Left lung (tissue), 10 donors: ENCODE measurements around the gene BFSP1. TPM values are rescaled to one million over a fixed set of nuclear protein-coding genes. Genes with fewer than 3 reads are reported as not detected.

Experiments
- ATAC-seq: fragments of 200-7000 bp; cut with Tn5 transposase; one replicate; pipeline ENCODE4 v1.9.1; 2020; ENCODE audit warnings: moderate library complexity
- DNase-seq, 4 donors: peaks; one replicate each; pipeline ENCODE4 v3.0.0-alpha.2; 2013 to 2020
- H3K27ac ChIP-seq, 2 donors: fragments of 200-600 bp; sonication (generic) in 1 of 2; one replicate each; pipeline versions ENCODE4 v1.5.0 to v1.8.0; 2020 to 2021
- H3K27me3 ChIP-seq, 2 donors: fragments of 200-600 bp; sonication (generic) in 1 of 2; one replicate each; pipeline versions ENCODE4 v1.5.0 to v1.8.0; 2020 to 2021
- H3K36me3 ChIP-seq, 2 donors: fragments of 200-600 bp; sonication (generic) in 1 of 2; one replicate each; pipeline versions ENCODE4 v1.5.0 to v1.8.0; 2020 to 2021
- H3K4me1 ChIP-seq, 2 donors: fragments of 200-600 bp; one replicate each; pipeline ENCODE4 v1.8.0; 2021
- H3K4me3 ChIP-seq, 2 donors: fragments of 200-600 bp; sonication (generic) in 1 of 2; one replicate each; pipeline versions ENCODE4 v1.5.0 to v1.8.0; 2020 to 2021; ENCODE audit warnings: mild to moderate bottlenecking in 1 of 2
- H3K9me3 ChIP-seq, 2 donors: fragments of 200-600 bp; sonication (generic) in 1 of 2; one replicate each; pipeline versions ENCODE4 v1.5.0 to v1.8.0; 2020 to 2021
- CTCF ChIP-seq, 2 donors: fragments of 200-600 bp; sonication (generic) in 1 of 2; IDR thresholded peaks; one replicate each; pipeline versions ENCODE4 v1.5.0 to v1.8.0; 2021; ENCODE audit warnings: antibody characterized with exemption in 2 of 2
- intact Hi-C, 2 donors: fragments of 100-400 bp; cut with DNase I; formaldehyde crosslinking; loops; one replicate each; pipeline versions ENCODE4 v1.11.2 to v1.14.2; 2022
- polyA plus RNA-seq, 6 donors: library from polyadenylated mRNA; unstranded; fragments of 120-200 nt; gene quantifications; one replicate each; pipeline ENCODE4 v1.2.1, GENCODE V29; 2013; ENCODE audit not compliant: insufficient read length in 6 of 6
- total RNA-seq, 2 donors: library from RNA; stranded (reverse); fragmentation: NEBNext Ultra II Directional; extraction: Animal tissue kit (Norgen Biotek cat#: 25700); gene quantifications; one replicate each; pipeline ENCODE4 v1.2.1, GENCODE V29; 2021
- donor health status: DM: no; HTN: yes; CAD: no.
- donor health status: DM: no; HTN: no; CAD: no.

Gene BFSP1
- total and polyA plus RNA-seq, 8 donors = 1.9 to 4.2 (median 3.9) TPM

- intact Hi-C loops = no loop called here
- no peak for TF ChIP-seq CTCF (IDR thresholded peaks at IDR 0.05)
- ATAC-seq = no peak
Measured at GRCh38 chr20:17525132-17525531, 6.0 kb downstream of the BFSP1 start.

DNA sequence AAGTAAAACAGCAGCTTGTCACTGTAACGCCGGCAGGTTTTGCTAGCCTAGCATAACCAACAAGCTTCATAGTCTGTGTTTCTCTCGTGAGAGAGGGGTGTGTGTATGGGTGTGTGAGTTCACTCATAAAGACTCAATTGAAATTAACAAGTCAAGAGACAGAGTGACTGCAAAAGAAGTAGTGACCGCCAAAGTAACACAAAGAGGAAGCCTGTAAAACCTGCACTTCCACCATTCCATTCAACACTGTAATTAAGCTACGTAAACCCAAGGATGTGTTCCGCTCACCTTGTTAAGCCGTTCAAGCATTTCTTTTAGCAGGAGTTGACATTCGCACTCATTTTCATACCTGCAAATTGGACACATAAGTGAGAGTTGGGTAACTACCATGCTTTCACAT, 6.6 kb downstream of the BFSP1 start:
- intact Hi-C loops = no loop called here
- Histone ChIP-seq H3K9me3 (no peaks in the 10 kb centered on the region), H3K27ac (no peak overlapping the region), H3K27me3 (no peaks in the 10 kb centered on the region), H3K36me3 (no peaks in the 10 kb centered on the region), H3K4me3 (no peak overlapping the region), H3K4me1 (no peaks in the 10 kb centered on the region)
- DNase-seq = peak in 1 of 4 donors; percentile 42
- ATAC-seq = no peak
- TF ChIP-seq CTCF (IDR thresholded peaks at IDR 0.05) = no peak

More at GRCh38 chr20:17525132-17525531, 6.0 kb downstream of the BFSP1 start:
- H3K27me3 ChIP-seq = peaks cover 0 to 5% of the 10 kb centered on the region in 2 donors
- no peak overlapping the region for H3K4me3 ChIP-seq
- no peak for DNase-seq
- no peak overlapping the region for H3K27ac ChIP-seq
- H3K9me3 ChIP-seq = no peaks in the 10 kb centered on the region
- H3K4me1 ChIP-seq = no peaks in the 10 kb centered on the region
- H3K36me3 ChIP-seq = no peaks in the 10 kb centered on the region

- intact Hi-C loops = no loop called here
- ATAC-seq (no peak), DNase-seq (no peak)
- Histone ChIP-seq H3K27me3 (no peaks in the 10 kb centered on the region), H3K9me3 (no peaks in the 10 kb centered on the region), H3K4me3 (no peak overlapping the region), H3K27ac (no peak overlapping the region), H3K36me3 (no peaks in the 10 kb centered on the region), H3K4me1 (no peaks in the 10 kb centered on the region)
- no peak for TF ChIP-seq CTCF (IDR thresholded peaks at IDR 0.05)
Measured at GRCh38 chr20:17523326-17523725, 7.9 kb downstream of the BFSP1 start.

GRCh38 chr20:17522528-17522927, 8.7 kb downstream of the BFSP1 start:
- Histone ChIP-seq H3K4me1 (no peaks in the 10 kb centered on the region), H3K9me3 (no peaks in the 10 kb centered on the region), H3K27me3 (no peaks in the 10 kb centered on the region), H3K4me3 (no peak overlapping the region), H3K36me3 (no peaks in the 10 kb centered on the region), H3K27ac (no peak overlapping the region)
- DNase-seq (no peak), ATAC-seq (no peak)
- intact Hi-C loops = no loop called here
- no peak for TF ChIP-seq CTCF (IDR thresholded peaks at IDR 0.05)

GRCh38 chr20:17520583-17520982, 10.6 kb downstream of the BFSP1 start:
- peak overlapping the region in 1 of 2 donors; percentile 1 for H3K27ac ChIP-seq

More at GRCh38 chr20:17520583-17520982, 10.6 kb downstream of the BFSP1 start:
- ATAC-seq (no peak), DNase-seq (no peak)
- Histone ChIP-seq H3K4me1 (no peaks in the 10 kb centered on the region), H3K36me3 (no peaks in the 10 kb centered on the region), H3K4me3 (no peak overlapping the region), H3K9me3 (no peaks in the 10 kb centered on the region), H3K27me3 (no peaks in the 10 kb centered on the region)
- intact Hi-C loops = no loop called here
- no peak for TF ChIP-seq CTCF (IDR thresholded peaks at IDR 0.05)
